Tibial nerve (tissue), 4 donors: ENCODE results near the gene MT4. TPM values are rescaled to one million over a fixed set of nuclear protein-coding genes. Genes with fewer than 3 reads are reported as not detected.

Experiments
- DNase-seq, 2 donors: peaks; one replicate each; pipeline ENCODE4 v3.0.0-alpha.2; 2019; ENCODE audit warnings: low spot score in 2 of 2
- H3K27ac ChIP-seq, 4 donors: fragments of 200-600 bp; sonication (generic) in 3 of 4; one replicate each; pipeline ENCODE4 v1.5.1; 2017 to 2019; ENCODE audit warnings: mild to moderate bottlenecking in 1 of 4
- H3K27me3 ChIP-seq, 2 donors: fragments of 200-600 bp; sonication (generic) in 1 of 2; one replicate each; pipeline versions ENCODE4 v1.5.1 to v1.6.0; 2017 to 2019
- H3K36me3 ChIP-seq, 3 donors: fragments of 200-600 bp; sonication (generic); one replicate each; pipeline ENCODE4 v1.5.1; 2018 to 2019
- H3K4me1 ChIP-seq, 4 donors: fragments of 200-600 bp; sonication (generic) in 3 of 4; one replicate each; pipeline ENCODE4 v1.5.1; 2017 to 2019
- H3K4me3 ChIP-seq, 4 donors: fragments of 200-600 bp; sonication (generic) in 3 of 4; one replicate each; pipeline ENCODE4 v1.5.1; 2017 to 2019; ENCODE audit warnings: mild to moderate bottlenecking in 1 of 4, moderate library complexity in 1 of 4
- H3K9me3 ChIP-seq, 4 donors: fragments of 200-600 bp; sonication (generic) in 3 of 4; one replicate each; pipeline ENCODE4 v1.5.1; 2017 to 2019
- EP300 ChIP-seq, 2 donors: sonication (generic); formaldehyde crosslinking; IDR thresholded peaks; one replicate each; pipeline ENCODE4 v1.6.1; 2017; ENCODE audit warnings: antibody characterized with exemption in 2 of 2, mild to moderate bottlenecking in 1 of 2
- POLR2A ChIP-seq, 2 donors: fragments of 450-650 bp; IDR thresholded peaks; one replicate each; pipeline ENCODE4 v1.6.1; 2017; ENCODE audit warnings: antibody characterized with exemption in 2 of 2, mild to moderate bottlenecking in 2 of 2, moderate library complexity in 2 of 2
- WGBS, 2 donors: methylation state at CpG; one replicate each; pipeline ENCODE4 v1.1.5; 2018; 5-methylcytosine and 5-hydroxymethylcytosine counted together
- total RNA-seq, 4 donors: library from RNA; depleted of rRNA; stranded (reverse); fragments of >200 nt; gene quantifications; one replicate each; pipeline ENCODE4 v1.1.0, GENCODE V29; 2016
- TF ChIP-seq, protein P1 (sequence below), 5 experiments: fragments of 200-600 bp in 3 of 5; fragments of 450-650 bp in 2 of 5; sonication (generic) in 3 of 5; IDR thresholded peaks; one replicate each; pipeline ENCODE4 v1.5.1; 2016 to 2019; ENCODE audit warnings: antibody characterized with exemption in 5 of 5, mild to moderate bottlenecking in 3 of 5, moderate library complexity in 2 of 5

MT4 gene
- total RNA-seq, 4 donors from 2014 or later: not detected

GRCh38 chr16:56603589-56603988, 38.7 kb downstream of the MT4 start:
- H3K27ac ChIP-seq: peak overlapping the region in 1 of 4 donors; percentile 53

DNA sequence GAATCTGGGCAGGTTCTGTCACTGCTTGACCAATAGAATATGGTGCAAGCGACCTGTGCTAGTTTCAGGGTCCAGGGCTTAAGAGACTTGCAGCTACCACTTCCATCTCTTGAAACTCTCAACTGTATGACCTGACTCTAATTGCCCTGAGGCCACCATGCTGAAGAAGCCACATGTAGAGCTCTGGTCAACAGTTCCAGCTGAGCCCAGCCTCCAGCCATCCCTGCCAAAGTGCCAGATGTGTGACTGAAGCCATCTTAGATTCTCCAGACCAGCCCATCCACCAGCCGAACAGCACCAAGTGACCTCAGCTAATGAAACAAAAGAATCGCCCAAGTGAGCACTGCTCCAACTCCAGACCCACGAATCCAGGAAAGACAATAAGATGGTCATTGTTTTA, 40.1 kb downstream of the MT4 start:
- H3K4me1 ChIP-seq: peaks cover 0 to 40% (median 18%) of the 10 kb centered on the region in 4 donors
- WGBS, 2 donors: 81 to 85% methylated on average over 4 of the region's 4 CpGs
- TF ChIP-seq, protein P1, sequence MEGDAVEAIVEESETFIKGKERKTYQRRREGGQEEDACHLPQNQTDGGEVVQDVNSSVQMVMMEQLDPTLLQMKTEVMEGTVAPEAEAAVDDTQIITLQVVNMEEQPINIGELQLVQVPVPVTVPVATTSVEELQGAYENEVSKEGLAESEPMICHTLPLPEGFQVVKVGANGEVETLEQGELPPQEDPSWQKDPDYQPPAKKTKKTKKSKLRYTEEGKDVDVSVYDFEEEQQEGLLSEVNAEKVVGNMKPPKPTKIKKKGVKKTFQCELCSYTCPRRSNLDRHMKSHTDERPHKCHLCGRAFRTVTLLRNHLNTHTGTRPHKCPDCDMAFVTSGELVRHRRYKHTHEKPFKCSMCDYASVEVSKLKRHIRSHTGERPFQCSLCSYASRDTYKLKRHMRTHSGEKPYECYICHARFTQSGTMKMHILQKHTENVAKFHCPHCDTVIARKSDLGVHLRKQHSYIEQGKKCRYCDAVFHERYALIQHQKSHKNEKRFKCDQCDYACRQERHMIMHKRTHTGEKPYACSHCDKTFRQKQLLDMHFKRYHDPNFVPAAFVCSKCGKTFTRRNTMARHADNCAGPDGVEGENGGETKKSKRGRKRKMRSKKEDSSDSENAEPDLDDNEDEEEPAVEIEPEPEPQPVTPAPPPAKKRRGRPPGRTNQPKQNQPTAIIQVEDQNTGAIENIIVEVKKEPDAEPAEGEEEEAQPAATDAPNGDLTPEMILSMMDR (IDR thresholded peaks at IDR 0.05): no peak
- TF ChIP-seq POLR2A (IDR thresholded peaks at IDR 0.05) (no peak), EP300 (IDR thresholded peaks at IDR 0.05) (no peak)
- no peaks in the 10 kb centered on the region for H3K27me3 ChIP-seq
- DNase-seq: no peak
- H3K36me3 ChIP-seq: peaks cover 0 to 5% (median 0%) of the 10 kb centered on the region in 3 donors
- no peak overlapping the region for H3K4me3 ChIP-seq
- no peaks in the 10 kb centered on the region for H3K9me3 ChIP-seq
- peak overlapping the region in 3 of 4 donors; percentile 76 to 97 (median 90) for H3K27ac ChIP-seq

More at GRCh38 chr16:56603589-56603988, 38.7 kb downstream of the MT4 start:
- WGBS, 2 donors: 54 to 63% methylated on average over 4 of the region's 4 CpGs
- no peak for DNase-seq
- Histone ChIP-seq H3K27me3 (no peaks in the 10 kb centered on the region), H3K36me3 (no peaks in the 10 kb centered on the region), H3K4me1 (peaks cover 0 to 31% (median 17%) of the 10 kb centered on the region in 4 donors), H3K9me3 (no peaks in the 10 kb centered on the region), H3K4me3 (no peak overlapping the region)
- no peak for TF ChIP-seq EP300 (IDR thresholded peaks at IDR 0.05)
- TF ChIP-seq, protein P1 (IDR thresholded peaks at IDR 0.05): peak in 3 of 5 experiments; percentile 31 to 56 (median 33)

DNA sequence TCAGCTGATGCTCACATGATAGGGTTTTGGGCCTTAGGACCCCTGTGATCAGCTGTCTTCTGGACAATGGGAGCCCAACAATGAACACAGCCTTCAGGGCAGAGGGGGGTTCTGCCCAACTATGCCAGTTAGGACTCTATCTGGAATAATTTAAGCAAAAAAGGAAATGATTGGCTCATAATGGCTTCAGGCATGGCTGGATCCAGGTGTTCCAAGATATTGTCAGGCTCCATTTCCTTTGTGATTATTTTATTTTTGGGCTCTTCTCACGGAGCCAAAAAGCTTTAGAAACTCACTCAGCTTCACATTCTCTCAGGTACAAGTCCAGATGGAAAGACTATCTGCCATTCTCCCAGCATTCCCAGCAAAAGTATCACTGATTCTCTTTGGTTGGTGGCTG, 40.6 kb downstream of the MT4 start:
- no peaks in the 10 kb centered on the region for H3K9me3 ChIP-seq
- no peak for TF ChIP-seq POLR2A (IDR thresholded peaks at IDR 0.05)
- no peaks in the 10 kb centered on the region for H3K27me3 ChIP-seq
- DNase-seq: no peak
- H3K4me1 ChIP-seq: peaks cover 0 to 45% (median 20%) of the 10 kb centered on the region in 4 donors
- H3K27ac ChIP-seq: peak overlapping the region; percentile 76 to 97 (median 93)
- H3K4me3 ChIP-seq: no peak overlapping the region
- H3K36me3 ChIP-seq: peaks cover 0 to 5% (median 0%) of the 10 kb centered on the region in 3 donors
- 90 to 100% methylated on average over 1 of the region's 1 CpG for WGBS, 2 donors

DNA sequence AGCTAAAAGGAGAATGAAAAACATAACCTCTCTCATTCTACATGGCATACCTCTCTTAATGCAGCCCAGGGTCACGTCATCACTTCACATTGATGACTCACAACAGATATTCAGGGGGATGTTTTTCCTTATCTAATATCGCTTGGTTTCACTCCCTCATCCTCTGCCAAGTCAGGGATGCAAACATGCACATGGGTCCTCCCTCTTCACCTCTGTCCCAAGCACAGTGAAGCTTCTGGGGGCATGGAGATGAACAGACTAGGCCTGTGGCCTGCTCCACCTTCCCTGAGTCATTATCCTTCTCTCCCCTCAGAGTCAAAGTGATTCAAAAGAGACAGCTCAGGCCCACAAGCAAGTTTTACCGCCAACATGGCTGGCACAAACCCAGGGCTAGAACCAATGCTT, 41.2 kb downstream of the MT4 start:
- TF ChIP-seq EP300 (IDR thresholded peaks at IDR 0.05) (no peak), POLR2A (IDR thresholded peaks at IDR 0.05) (no peak)
- TF ChIP-seq, protein P1 (IDR thresholded peaks at IDR 0.05): no peak
- Histone ChIP-seq H3K9me3 (no peaks in the 10 kb centered on the region), H3K27me3 (no peaks in the 10 kb centered on the region), H3K36me3 (peaks cover 0 to 5% (median 0%) of the 10 kb centered on the region in 3 donors), H3K27ac (peak overlapping the region; percentile 76 to 97 (median 93)), H3K4me1 (peaks cover 0 to 51% (median 26%) of the 10 kb centered on the region in 4 donors), H3K4me3 (no peak overlapping the region)
- WGBS, 2 donors: 64% methylated on average over 3 of the region's 3 CpGs
- DNase-seq: peak in 1 of 2 donors; percentile 47

DNA sequence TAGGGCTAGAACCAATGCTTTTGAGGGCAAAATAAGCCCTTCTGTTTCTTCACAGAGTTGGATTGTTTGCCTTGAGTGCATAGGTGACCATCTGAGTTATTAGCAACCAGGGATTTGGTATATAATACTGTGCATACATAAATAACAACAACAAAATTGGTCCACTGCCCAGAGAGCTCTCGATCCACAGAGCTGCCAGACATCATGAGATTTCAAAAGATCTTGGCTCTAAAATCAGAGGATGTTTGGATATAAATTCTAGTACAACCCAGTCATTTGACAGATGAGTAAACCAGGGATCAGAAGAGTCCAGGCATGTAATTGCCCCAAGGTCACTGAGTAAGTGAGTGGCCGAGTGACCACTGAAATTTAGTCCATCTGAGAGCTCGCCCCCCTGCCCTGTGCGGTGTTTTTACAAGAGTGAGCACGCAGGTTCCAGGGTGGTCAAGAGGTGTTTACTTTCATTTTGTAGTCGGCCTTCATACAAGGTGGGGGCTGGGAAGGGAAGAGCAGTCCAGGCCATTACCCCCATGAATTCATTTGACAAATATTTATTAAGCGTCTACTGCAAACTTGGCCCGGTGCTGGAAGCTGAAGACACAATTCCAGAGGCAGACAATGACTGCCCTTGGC, 41.7 kb downstream of the MT4 start:
- Histone ChIP-seq H3K27me3 (no peaks in the 10 kb centered on the region), H3K4me1 (peaks cover 0 to 56% (median 29%) of the 10 kb centered on the region in 4 donors), H3K27ac (peak overlapping the region; percentile 76 to 97 (median 93)), H3K36me3 (peaks cover 0 to 5% (median 0%) of the 10 kb centered on the region in 3 donors), H3K4me3 (peak overlapping the region in 1 of 4 donors; percentile 20), H3K9me3 (no peaks in the 10 kb centered on the region)
- WGBS, 2 donors: 14 to 21% methylated on average over 8 of the region's 8 CpGs
- DNase-seq: peak in 1 of 2 donors; percentile 74
- TF ChIP-seq POLR2A (IDR thresholded peaks at IDR 0.05) (no peak), EP300 (IDR thresholded peaks at IDR 0.05) (peak in 1 of 2 donors; percentile 68)
- TF ChIP-seq, protein P1 (IDR thresholded peaks at IDR 0.05): no peak
